HG03108 (cell line): Measurements from ENCODE around the gene GNG10.
"Not testable (repeated sequence)": the region's sequence is repeated elsewhere in the genome, so short reads cannot be mapped to it uniquely, and the experiment has no call there.

ENCODE experiments used
- ATAC-seq: cut with Tn5 transposase; IDR thresholded peaks from one replicate; pipeline ENCODE4 v1.9.1; 2021; ENCODE audit warnings: moderate library complexity; ENCODE audit not compliant: unreplicated experiment

Gene GNG10

GRCh38 chr9:111649016-111649415 lies 12.4 kb upstream of the GNG10 start:
- ATAC-seq, result no peak

- ATAC-seq, result no peak
These were observed 4.4 kb upstream of the GNG10 start for GRCh38 chr9:111657051-111657450.

- ATAC-seq, result no peak
These were observed 2.5 kb upstream of the GNG10 start for GRCh38 chr9:111658943-111659342.

- ATAC-seq, result no peak
These were observed 1.7 kb upstream of the GNG10 start for GRCh38 chr9:111659691-111660090.

- ATAC-seq, result peak; percentile 29
These were observed 557 bp downstream of the GNG10 start for GRCh38 chr9:111661802-111662521.

- no peak for ATAC-seq
These were observed 1.3 kb downstream of the GNG10 start for GRCh38 chr9:111662576-111663300.

- no peak for ATAC-seq
These were observed 2.0 kb downstream of the GNG10 start for GRCh38 chr9:111663301-111663823.

GRCh38 chr9:111668026-111668573 lies 6.7 kb downstream of the GNG10 start:
- no peak for ATAC-seq

- ATAC-seq, result not testable (repeated sequence)
These were observed 7.2 kb downstream of the GNG10 start for GRCh38 chr9:111668601-111669000.

- ATAC-seq, result no peak
These were observed 12.9 kb downstream of the GNG10 start for GRCh38 chr9:111674319-111674718.

- no peak for ATAC-seq
These were observed 14.7 kb downstream of the GNG10 start for GRCh38 chr9:111676116-111676515.

- ATAC-seq, result no peak
These were observed 16.9 kb downstream of the GNG10 start for GRCh38 chr9:111678293-111678692.

GRCh38 chr9:111679199-111679598 lies 17.8 kb downstream of the GNG10 start:
- no peak for ATAC-seq

GRCh38 chr9:111683392-111683791 lies 22.0 kb downstream of the GNG10 start:
- no peak for ATAC-seq

- no peak for ATAC-seq
These were observed 30.4 kb downstream of the GNG10 start for GRCh38 chr9:111691672-111692329.

GRCh38 chr9:111696796-111697195 lies 35.4 kb downstream of the GNG10 start:
- no peak for ATAC-seq

- no peak for ATAC-seq
These were observed 39.4 kb downstream of the GNG10 start for GRCh38 chr9:111700776-111701175.

GRCh38 chr9:111704503-111704902 lies 43.1 kb downstream of the GNG10 start:
- ATAC-seq, result no peak

- ATAC-seq, result no peak
These were observed 50.1 kb downstream of the GNG10 start for GRCh38 chr9:111711548-111711947.

- no peak for ATAC-seq
These were observed 51.0 kb downstream of the GNG10 start for GRCh38 chr9:111712369-111712768.

GRCh38 chr9:111715471-111715870 lies 54.1 kb downstream of the GNG10 start:
- ATAC-seq, result no peak
